Activated naive CD4-positive, alpha-beta T cell treated with anti-CD3 and anti-CD28 coated beads, Interleukin-2, amount 10 ng/mL, durations not matched to agents 7 days and 5 days (primary cell): Measurements from ENCODE around the gene TBC1D32.
"Not testable (repeated sequence)": the region's sequence is repeated elsewhere in the genome, so short reads cannot be mapped to it uniquely, and the experiment has no call there.

Experiments
- CTCF ChIA-PET: fragments of 350-600 bp; sonication (Branson Sonifier 250); formaldehyde crosslinking; loops from one replicate; lab custom pipeline; 2021; ENCODE audit warnings: antibody characterized with exemption; lab: Charles Lee
- DNase-seq: peaks from one replicate; pipeline ENCODE4 v3.0.0-alpha.2; 2020
- H3K27ac Mint-ChIP-seq: one replicate; pipeline ENCODE4 v1.8.0; 2021; ENCODE audit warnings: mild to moderate bottlenecking, moderate library complexity, mixed read lengths
- H3K27me3 Mint-ChIP-seq: one replicate; pipeline ENCODE4 v1.8.0; 2021; ENCODE audit warnings: mild to moderate bottlenecking, mixed read lengths
- H3K36me3 Mint-ChIP-seq: one replicate; pipeline ENCODE4 v1.8.0; 2021; ENCODE audit warnings: mixed read lengths
- H3K4me1 Mint-ChIP-seq: one replicate; pipeline ENCODE4 v1.8.0; 2021; ENCODE audit warnings: mixed read lengths
- H3K4me3 Mint-ChIP-seq: one replicate; pipeline ENCODE4 v1.8.0; 2021; ENCODE audit warnings: mild to moderate bottlenecking, moderate library complexity, mixed read lengths
- H3K9me3 Mint-ChIP-seq: one replicate; pipeline ENCODE4 v1.8.0; 2021; ENCODE audit warnings: mixed read lengths

Gene TBC1D32

DNA sequence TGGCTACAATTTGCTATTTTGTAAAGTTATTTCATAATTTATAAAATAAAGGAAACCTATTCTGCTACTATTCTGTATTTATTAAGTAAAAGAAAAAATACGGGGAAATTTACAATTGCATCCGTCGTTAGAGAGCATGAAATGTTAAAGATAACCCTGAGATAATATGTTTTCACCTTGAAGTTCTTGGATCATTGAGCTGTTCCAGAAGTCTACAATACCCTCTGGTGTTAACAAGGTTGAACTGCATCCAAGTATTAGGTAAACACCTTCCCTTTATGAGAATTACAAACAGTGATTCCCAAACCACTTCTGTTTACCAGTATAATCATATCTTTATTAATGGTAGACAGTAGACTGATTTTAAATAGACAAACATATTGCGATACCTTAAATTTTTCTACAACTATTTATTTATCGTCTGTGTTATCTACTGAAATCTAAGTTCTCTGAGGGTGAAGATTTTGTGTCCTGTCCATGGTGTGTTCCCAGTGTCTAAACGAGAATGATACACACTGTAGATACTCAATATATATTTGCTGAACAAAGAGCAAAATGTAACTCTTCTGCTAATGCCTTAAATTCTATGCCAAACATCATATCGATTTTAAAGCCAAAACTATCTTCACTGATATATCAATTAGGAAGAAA lies 28.2 kb downstream of the TBC1D32 start:
- no peak for DNase-seq
- no peaks in the 10 kb centered on the region for H3K9me3 Mint-ChIP-seq
- H3K4me3 Mint-ChIP-seq = no peak overlapping the region
- H3K27ac Mint-ChIP-seq = no peak overlapping the region
- peaks cover 2% of the 10 kb centered on the region for H3K36me3 Mint-ChIP-seq
- CTCF ChIA-PET = interaction anchor here (0.6 to 6.2 kb wide), 7 partner anchors 8 to 252 kb away, joined by 3 to 59 read pairs (median 3); no protein-coding TSS in a partner anchor
- peaks cover 7% of the 10 kb centered on the region for H3K4me1 Mint-ChIP-seq
- no peaks in the 10 kb centered on the region for H3K27me3 Mint-ChIP-seq

- peaks cover 9% of the 10 kb centered on the region for H3K36me3 Mint-ChIP-seq
- no peak for DNase-seq
- no peaks in the 10 kb centered on the region for H3K27me3 Mint-ChIP-seq
- CTCF ChIA-PET = interaction anchor here (1.2 to 6.2 kb wide), 2 partner anchors 14 to 246 kb away, joined by 3 to 59 read pairs; no protein-coding TSS in a partner anchor
- peak overlapping the region; percentile 38 for H3K27ac Mint-ChIP-seq
- H3K4me1 Mint-ChIP-seq = peaks cover 7% of the 10 kb centered on the region
- H3K4me3 Mint-ChIP-seq = no peak overlapping the region
- no peaks in the 10 kb centered on the region for H3K9me3 Mint-ChIP-seq
These were observed 31.4 kb downstream of the TBC1D32 start for GRCh38 chr6:121302882-121303281.

DNA sequence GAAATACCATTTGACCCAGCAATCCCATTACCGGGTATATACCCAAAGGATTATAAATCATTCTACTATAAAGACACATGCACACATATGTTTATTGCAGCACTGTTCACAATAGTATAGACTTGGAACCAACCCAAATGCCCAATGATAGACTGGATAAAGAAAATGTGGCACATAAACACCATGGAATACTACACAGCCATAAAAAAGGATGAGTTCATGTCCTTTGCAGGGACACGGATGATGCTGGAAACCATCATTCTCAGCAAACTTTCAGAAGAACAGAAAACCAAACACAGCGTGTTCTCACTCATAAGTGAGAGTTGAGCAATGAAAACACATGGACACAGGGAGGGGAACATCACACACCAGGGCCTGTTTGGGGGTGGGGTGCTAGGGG lies 33.1 kb downstream of the TBC1D32 start:
- H3K9me3 Mint-ChIP-seq, CTCF ChIA-PET, H3K27me3 Mint-ChIP-seq, H3K4me1 Mint-ChIP-seq, H3K27ac Mint-ChIP-seq, DNase-seq, H3K4me3 Mint-ChIP-seq: not testable (repeated sequence)
- H3K36me3 Mint-ChIP-seq = peaks cover 13% of the 10 kb centered on the region

DNA sequence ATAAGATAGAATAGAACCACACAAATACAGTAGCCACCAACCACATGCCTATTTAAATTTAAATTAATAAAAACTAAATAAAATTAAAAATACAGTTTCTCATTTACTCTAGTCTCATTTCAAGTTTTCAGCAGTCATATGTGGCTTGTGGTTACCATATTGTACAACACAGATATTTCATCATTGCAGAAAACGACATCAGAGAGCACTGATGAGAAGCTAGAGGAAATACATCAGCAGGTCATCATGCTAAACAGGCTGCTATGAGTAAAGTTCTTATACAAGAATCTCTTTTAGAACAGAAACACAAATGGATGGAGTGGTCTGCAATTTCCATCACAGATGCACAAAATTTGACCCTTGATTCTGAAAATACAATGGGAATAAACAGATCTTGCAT lies 36.6 kb downstream of the TBC1D32 start:
- Mint-ChIP-seq H3K36me3 (peaks cover 18% of the 10 kb centered on the region), H3K27ac (no peak overlapping the region), H3K9me3 (no peaks in the 10 kb centered on the region), H3K27me3 (no peaks in the 10 kb centered on the region), H3K4me3 (no peak overlapping the region), H3K4me1 (peaks cover under 1% of the 10 kb centered on the region)
- CTCF ChIA-PET = interaction anchor here (1.2 kb wide), 1 partner anchor 9 kb away, joined by 3 read pairs; no protein-coding TSS in a partner anchor
- DNase-seq = no peak

GRCh38 chr6:121285041-121285440 lies 49.2 kb downstream of the TBC1D32 start:
- Mint-ChIP-seq H3K27ac (no peak overlapping the region), H3K9me3 (no peaks in the 10 kb centered on the region), H3K27me3 (no peaks in the 10 kb centered on the region), H3K4me1 (no peaks in the 10 kb centered on the region), H3K4me3 (no peak overlapping the region), H3K36me3 (peaks cover 19% of the 10 kb centered on the region)
- CTCF ChIA-PET = interaction anchor here (1.3 kb wide), 1 partner anchor 20 kb away, joined by 4 read pairs; no protein-coding TSS in a partner anchor
- no peak for DNase-seq

- no peak overlapping the region for H3K4me3 Mint-ChIP-seq
- peaks cover 17% of the 10 kb centered on the region for H3K36me3 Mint-ChIP-seq
- no peak for DNase-seq
- no peaks in the 10 kb centered on the region for H3K4me1 Mint-ChIP-seq
- H3K27ac Mint-ChIP-seq = no peak overlapping the region
- CTCF ChIA-PET = no interaction called here
- H3K9me3 Mint-ChIP-seq = peaks cover 5% of the 10 kb centered on the region
- no peaks in the 10 kb centered on the region for H3K27me3 Mint-ChIP-seq
These were observed 59.5 kb downstream of the TBC1D32 start for GRCh38 chr6:121274666-121275295.

- Mint-ChIP-seq H3K9me3 (peaks cover 26% of the 10 kb centered on the region), H3K4me1 (no peaks in the 10 kb centered on the region), H3K36me3 (peaks cover 40% of the 10 kb centered on the region), H3K27ac (no peak overlapping the region), H3K27me3 (no peaks in the 10 kb centered on the region), H3K4me3 (no peak overlapping the region)
- no peak for DNase-seq
- CTCF ChIA-PET = interaction anchor here (0.7 kb wide), 1 partner anchor 617 kb away, joined by 3 read pairs; no protein-coding TSS in a partner anchor
These were observed 70.5 kb downstream of the TBC1D32 start for GRCh38 chr6:121263742-121264141.

DNA sequence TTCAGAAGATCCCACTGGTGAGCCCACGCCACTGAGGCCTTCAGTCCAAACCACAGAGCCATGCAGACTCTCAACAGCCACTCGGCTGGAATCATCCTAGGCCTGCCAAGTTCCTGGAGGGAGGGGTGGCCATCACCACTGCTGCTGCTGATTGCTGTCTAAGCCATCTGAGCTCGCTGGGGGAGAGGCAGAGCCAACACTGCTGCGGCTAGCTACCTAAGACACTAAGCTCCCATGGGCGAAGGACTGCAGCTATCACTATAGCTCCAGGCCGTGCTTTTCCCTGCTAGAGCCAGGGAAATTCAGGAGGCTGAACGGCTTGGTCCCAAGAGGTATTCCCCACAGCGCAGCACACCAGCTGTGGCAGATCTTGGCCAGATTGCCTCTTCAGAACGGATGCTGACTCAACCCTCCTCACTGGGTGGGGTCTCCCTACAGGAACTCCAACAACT lies 73.6 kb downstream of the TBC1D32 start:
- Mint-ChIP-seq H3K4me3 (no peak overlapping the region), H3K36me3 (peaks cover 29% of the 10 kb centered on the region), H3K9me3 (peaks cover 19% of the 10 kb centered on the region), H3K27ac (no peak overlapping the region), H3K27me3 (no peaks in the 10 kb centered on the region), H3K4me1 (no peaks in the 10 kb centered on the region)
- no peak for DNase-seq
- CTCF ChIA-PET = no interaction called here

DNA sequence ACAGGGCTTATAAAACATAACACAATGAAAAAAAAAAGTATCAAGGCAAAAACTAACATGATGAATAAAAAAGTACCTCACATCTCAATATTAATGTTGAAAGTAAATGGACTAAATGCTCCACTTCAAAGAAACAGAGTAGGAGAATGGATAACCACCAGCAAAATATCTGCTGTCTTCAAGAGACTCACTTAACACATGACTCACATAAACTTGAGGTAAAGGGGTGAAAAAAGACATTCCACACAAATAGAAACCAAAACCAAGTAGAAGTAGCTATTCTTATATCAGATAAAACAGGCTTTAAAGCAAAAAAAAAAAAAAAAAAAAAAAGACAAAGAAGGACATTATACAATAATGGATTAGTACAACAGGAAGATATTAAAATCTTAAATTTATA lies 86.9 kb downstream of the TBC1D32 start:
- peaks cover 23% of the 10 kb centered on the region for H3K9me3 Mint-ChIP-seq
- DNase-seq = no peak
- CTCF ChIA-PET = no interaction called here
- H3K4me3 Mint-ChIP-seq = no peak overlapping the region
- H3K27me3 Mint-ChIP-seq = no peaks in the 10 kb centered on the region
- H3K27ac Mint-ChIP-seq = no peak overlapping the region
- peaks cover 32% of the 10 kb centered on the region for H3K36me3 Mint-ChIP-seq
- peaks cover 13% of the 10 kb centered on the region for H3K4me1 Mint-ChIP-seq

- Mint-ChIP-seq H3K4me3 (no peak overlapping the region), H3K9me3 (peaks cover 7% of the 10 kb centered on the region), H3K27me3 (no peaks in the 10 kb centered on the region), H3K4me1 (peaks cover 7% of the 10 kb centered on the region), H3K36me3 (peaks cover 13% of the 10 kb centered on the region), H3K27ac (no peak overlapping the region)
- CTCF ChIA-PET = no interaction called here
- no peak for DNase-seq
These were observed 91.9 kb downstream of the TBC1D32 start for GRCh38 chr6:121242386-121242785.

DNA sequence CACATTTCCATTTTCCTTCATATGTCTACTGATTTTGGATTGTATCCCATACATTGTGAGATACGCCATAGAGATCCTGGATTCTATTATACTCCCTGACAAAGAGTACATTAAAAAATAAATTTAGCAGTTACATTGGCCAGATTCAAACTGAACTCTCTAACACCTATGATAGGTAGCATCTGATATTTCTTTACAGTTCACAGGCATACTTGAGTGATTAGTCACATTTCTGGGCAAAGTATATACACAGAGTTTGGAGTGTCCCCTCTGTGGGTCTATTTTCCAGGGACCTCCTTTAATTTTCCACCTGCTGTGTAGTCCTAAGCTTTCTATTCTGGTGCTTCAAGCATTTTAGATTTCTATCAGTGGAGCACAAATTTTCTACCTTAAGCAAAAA lies 96.4 kb downstream of the TBC1D32 start:
- Mint-ChIP-seq H3K9me3 (no peaks in the 10 kb centered on the region), H3K36me3 (peaks cover 12% of the 10 kb centered on the region), H3K27me3 (no peaks in the 10 kb centered on the region), H3K4me1 (peaks cover 2% of the 10 kb centered on the region), H3K4me3 (no peak overlapping the region), H3K27ac (no peak overlapping the region)
- DNase-seq = no peak
- CTCF ChIA-PET = interaction anchor here (0.9 kb wide), 1 partner anchor 25 kb away, joined by 4 read pairs; no protein-coding TSS in a partner anchor

- Mint-ChIP-seq H3K27me3 (no peaks in the 10 kb centered on the region), H3K4me1 (peaks cover 2% of the 10 kb centered on the region), H3K9me3 (no peaks in the 10 kb centered on the region), H3K36me3 (peaks cover 12% of the 10 kb centered on the region), H3K27ac (no peak overlapping the region), H3K4me3 (no peak overlapping the region)
- CTCF ChIA-PET = interaction anchor here (1.3 kb wide), 1 partner anchor 69 kb away, joined by 3 read pairs; no protein-coding TSS in a partner anchor
- DNase-seq = no peak
These were observed 97.3 kb downstream of the TBC1D32 start for GRCh38 chr6:121236984-121237383.

DNA sequence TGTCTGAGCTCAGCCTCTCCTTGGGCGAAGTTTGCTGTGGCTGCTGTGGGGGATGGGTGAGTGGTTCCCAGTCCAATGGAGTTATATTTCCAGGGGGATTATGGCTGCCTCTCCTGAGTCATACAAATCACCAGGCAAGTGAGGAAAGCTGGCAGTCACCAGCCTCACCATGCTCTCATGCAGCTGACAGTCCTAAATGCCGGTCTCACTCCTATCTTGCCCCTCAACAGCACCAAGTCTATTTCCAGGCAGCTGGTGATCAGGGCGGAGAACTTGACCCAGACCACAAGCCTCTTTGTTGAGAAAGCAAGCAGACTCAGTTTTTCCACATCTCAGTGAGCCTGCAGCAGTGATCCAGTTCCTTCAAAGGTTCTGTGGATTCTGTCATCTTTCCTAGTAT lies 98.9 kb downstream of the TBC1D32 start:
- Mint-ChIP-seq H3K27ac (no peak overlapping the region), H3K36me3 (peaks cover 14% of the 10 kb centered on the region), H3K4me1 (peaks cover 2% of the 10 kb centered on the region), H3K9me3 (no peaks in the 10 kb centered on the region), H3K4me3 (no peak overlapping the region), H3K27me3 (no peaks in the 10 kb centered on the region)
- DNase-seq = no peak
- CTCF ChIA-PET = interaction anchor here (1.4 kb wide), 1 partner anchor 178 kb away, joined by 4 read pairs; no protein-coding TSS in a partner anchor

GRCh38 chr6:121223930-121224329 lies 110.3 kb downstream of the TBC1D32 start:
- Mint-ChIP-seq H3K4me1 (no peaks in the 10 kb centered on the region), H3K36me3 (peaks cover 2% of the 10 kb centered on the region), H3K27ac (no peak overlapping the region), H3K4me3 (no peak overlapping the region), H3K27me3 (no peaks in the 10 kb centered on the region), H3K9me3 (no peaks in the 10 kb centered on the region)
- CTCF ChIA-PET = interaction anchor here (1.2 kb wide), 1 partner anchor 9 kb away, joined by 3 read pairs; no protein-coding TSS in a partner anchor
- no peak for DNase-seq
